Anterior cingulate cortex (tissue), 58 donors: ENCODE results near the gene TRIM45.
"Not testable (repeated sequence)": the region's sequence is repeated elsewhere in the genome, so short reads cannot be mapped to it uniquely, and the experiment has no call there.

ENCODE experiments used
- DNase-seq, 58 donors: peaks; one replicate each; lab custom pipeline; 2025; lab: John Stamatoyannopoulos, UW

TRIM45 gene

DNA sequence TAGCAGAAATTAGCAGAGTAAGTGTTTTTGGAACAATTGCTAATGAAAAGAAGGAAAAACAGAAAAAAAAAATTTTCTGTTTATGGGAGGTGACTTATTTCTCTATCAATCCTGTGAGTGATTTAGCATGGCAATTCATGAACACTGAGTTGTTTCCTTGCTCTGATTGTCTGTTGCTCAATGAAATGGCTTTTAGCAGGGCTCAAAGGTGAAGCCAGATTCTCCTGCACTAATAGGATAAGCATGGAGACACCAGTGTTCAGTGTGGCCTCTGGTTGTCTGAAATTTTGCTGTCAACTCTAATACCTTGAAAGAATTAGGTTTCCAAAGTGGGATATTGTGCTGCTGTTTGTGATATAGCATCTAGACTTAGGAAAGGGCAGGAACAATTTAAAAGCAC lies 15.8 kb downstream of the TRIM45 start:
- DNase-seq = no peak

- no peak for DNase-seq
Observed at GRCh38 chr1:117104986-117105385, 16.6 kb downstream of the TRIM45 start.

- DNase-seq = not testable (repeated sequence)
Observed at GRCh38 chr1:117101858-117102257, 19.7 kb downstream of the TRIM45 start.

DNA sequence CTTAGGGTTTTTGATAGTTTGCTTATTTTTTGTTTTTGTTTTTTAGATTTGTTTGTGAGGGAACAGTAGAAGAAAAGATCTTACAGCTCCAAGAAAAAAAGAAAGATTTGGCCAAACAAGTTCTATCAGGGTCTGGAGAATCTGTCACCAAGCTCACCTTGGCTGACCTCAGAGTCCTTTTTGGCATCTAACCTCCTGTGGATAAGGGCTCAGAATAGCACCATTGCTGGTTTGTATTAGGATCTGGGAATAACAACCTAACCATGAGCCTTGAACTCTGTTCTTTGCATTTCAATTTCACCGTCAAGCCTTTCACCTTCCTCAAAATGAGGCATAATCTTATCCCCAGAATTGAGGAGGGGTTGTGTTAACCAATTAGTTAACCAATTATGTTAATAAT lies 20.2 kb downstream of the TRIM45 start:
- DNase-seq = no peak

GRCh38 chr1:117098287-117098890 lies 23.2 kb downstream of the TRIM45 start:
- no peak for DNase-seq

DNA sequence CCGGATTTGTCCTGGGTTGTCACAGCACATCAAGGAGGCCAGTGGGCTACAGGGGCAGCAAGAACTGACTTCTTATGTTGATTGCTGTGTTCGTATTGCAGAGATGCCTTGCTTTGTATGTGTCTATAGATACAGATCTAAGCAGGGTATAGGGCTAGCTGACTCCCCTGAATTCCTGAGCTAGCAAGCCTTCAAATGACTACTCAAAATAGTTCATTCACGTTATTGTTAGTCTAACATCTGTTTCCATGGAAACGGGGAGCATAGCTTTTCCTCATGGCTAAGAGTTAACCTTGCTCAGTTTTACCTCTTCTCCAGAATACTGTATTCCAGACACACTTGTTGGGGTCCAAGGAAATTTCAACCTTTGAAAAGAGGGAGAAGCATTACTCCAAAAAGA lies 24.1 kb downstream of the TRIM45 start:
- peak in 3 of 58 donors; percentile 3 to 25 (median 9) for DNase-seq

GRCh38 chr1:117096951-117097408 lies 24.6 kb downstream of the TRIM45 start:
- DNase-seq = no peak

DNA sequence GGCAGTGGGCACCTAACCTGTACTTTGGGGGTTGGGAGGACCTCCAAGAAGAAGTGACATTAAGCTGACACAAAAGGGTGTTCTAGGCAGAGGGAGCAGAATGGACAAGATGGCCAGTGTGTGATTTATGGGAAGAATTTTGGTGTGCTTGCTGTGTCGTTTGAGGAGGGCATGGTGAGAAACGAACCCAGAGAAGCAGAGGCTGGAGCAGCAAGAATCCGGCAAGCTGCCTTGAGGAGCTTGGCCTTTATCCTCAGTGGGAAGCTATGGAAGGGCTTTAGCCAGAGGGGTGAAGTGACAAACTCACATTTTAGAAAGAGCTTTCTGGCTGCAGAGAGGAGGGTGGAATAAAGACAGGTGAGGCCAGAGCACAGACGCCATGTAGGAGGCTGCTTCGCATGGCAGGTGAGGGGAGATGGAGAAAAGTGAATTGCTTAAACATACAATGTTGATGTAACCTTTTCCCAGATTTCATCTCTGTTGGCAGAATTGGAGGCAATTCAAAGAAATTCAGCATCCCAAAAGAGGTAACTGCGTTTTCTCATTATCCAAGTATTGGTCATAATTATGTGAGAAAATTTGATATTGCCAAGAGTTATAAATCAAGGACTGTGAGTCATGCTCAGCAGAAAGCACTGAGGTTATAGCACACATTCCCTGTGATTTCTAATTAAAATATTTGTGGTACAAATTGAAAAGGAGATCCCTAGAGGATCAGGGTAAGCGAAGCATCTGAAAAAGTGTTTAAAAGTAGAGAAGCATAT lies 26.5 kb downstream of the TRIM45 start:
- DNase-seq = no peak

DNA sequence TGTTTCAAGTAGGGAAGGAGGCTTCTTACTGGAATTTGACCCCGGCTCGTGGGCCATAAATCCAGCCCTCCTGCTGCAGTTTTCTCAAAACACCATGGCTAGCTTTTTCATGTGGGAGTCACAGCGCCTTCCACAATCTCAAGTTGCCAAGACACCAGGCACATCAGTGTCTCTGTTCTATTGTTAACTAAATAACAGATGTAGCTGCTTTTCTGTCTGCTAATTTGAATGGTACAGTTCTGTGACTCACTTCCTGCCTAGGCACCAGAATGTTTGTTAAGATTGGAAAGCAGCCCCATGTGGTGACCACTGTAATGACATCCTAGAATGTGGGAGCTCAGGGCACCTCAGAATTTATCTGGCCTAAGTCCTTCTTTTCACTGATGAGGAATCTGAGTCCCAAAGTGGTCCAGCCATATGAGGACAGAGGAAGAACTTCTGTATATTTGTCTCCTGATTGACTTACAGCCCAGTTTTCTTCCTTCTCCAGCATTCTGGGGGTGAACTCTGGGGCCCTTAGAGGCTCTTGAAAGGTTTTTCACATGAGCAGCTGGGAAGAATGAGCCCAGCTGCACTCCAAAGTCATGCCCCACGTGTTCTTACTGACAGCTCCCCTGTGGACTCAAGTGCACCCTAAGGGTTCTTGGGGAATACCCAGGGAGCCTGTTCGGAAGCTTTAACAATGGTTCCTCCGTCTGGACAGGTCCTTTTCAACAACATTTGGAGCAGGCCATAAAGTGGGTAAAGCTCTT lies 27.5 kb downstream of the TRIM45 start:
- DNase-seq = peak in 9 of 58 donors; percentile 5 to 57 (median 10)

DNA sequence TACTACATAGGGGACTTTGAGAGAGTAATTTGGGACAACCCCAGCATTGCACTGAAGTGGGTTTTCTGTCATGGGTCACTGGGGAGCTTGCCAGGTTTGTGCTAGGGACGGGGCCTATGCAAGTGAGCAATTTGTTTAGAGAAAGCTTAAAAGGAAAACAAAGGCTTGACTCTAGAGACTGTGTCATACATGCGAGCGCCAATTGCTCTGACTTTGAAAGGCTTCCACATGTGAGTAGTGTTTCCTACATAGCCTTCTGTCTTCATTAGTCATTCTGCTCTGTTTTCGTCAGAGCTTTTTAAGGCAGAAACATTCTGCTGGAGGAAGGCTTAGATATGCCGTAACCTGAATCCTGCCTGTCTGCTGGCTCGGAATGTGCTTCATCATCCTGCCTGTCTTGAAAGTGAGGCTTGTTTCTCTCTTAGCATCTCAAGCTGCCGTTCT lies 28.4 kb downstream of the TRIM45 start:
- DNase-seq = peak in 28 of 58 donors; percentile 3 to 77 (median 26)

DNA sequence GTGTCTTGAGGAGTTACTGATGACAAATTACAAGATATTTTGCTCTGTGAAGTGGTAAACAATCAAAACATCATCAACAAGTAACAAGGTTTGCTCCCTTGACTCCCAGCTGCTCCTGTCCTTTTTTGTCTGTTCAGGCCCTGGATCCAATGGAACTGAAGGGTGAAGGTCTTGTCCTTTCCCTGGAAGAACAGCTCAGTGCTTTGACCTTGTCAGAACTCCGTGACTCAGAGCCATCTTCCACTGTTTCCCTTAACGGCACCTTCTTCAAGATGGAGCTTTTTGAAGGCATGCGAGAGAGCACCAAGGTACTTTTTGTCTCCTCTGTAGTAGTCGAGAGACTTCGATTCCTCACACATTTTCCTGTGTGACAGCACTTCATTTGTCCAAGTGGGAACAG lies 29.0 kb downstream of the TRIM45 start:
- DNase-seq = no peak

DNA sequence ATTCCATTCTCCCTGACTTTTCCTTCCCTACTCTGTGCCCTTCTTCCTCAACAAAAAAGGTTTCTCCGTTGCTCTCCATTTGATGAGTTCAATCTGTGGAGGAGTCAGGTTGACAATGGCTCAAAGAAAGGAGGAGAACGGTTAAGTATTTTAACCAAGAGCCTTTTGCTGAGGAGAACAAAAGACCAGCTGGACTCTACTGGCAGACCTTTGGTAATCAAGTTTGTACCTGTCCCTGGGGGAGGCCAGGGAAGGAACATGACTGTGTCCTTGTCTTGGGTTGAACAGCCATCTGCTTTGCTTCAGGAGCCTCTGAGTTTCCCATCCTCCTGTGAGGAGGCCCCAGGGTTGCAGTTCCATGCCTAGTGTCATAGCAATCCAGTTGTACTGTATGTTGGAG lies 31.6 kb downstream of the TRIM45 start:
- no peak for DNase-seq

GRCh38 chr1:117087686-117088085 lies 33.9 kb downstream of the TRIM45 start:
- no peak for DNase-seq

DNA sequence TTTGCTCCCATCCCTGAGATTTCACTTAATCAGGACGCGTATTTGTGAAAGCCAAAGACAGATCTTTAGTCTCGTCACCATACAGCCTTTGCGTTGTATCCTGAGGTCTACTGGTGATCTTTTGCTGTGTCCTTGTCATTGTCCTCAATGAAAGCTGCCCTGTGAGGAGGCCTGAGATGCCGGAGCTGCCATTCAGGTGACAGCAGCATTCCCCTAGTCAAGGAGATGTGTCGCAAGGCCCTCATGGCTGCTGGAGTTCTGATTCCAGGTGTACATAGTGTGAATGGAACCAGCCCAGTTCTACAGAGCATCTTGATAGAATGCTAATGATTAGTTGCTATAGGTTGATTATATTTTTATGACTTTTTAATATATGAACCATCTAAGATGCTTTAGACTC lies 37.3 kb downstream of the TRIM45 start:
- no peak for DNase-seq

- DNase-seq = no peak
Observed at GRCh38 chr1:117079737-117080136, 41.8 kb downstream of the TRIM45 start.

- no peak for DNase-seq
Observed at GRCh38 chr1:117077267-117077666, 44.3 kb downstream of the TRIM45 start.

- DNase-seq = no peak
Observed at GRCh38 chr1:117076648-117077047, 44.9 kb downstream of the TRIM45 start.

DNA sequence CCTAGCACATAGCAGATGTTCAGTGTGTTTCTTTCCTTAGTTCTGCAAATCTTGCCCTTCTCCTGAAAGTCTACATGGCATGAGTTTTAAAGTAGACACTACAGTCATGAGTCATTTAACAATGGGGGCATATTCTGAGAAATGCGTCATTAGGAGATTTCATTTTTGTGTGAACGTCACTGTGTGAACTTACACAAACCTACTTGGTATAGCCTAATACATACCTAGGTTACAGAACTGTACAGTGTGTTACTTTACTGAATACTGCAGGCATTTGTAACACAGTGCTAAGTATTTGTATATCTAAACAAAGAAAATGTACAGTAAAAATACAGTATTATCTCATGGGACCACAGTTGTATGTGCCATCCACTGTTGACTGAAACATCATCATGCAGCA lies 51.4 kb downstream of the TRIM45 start:
- DNase-seq = no peak

DNA sequence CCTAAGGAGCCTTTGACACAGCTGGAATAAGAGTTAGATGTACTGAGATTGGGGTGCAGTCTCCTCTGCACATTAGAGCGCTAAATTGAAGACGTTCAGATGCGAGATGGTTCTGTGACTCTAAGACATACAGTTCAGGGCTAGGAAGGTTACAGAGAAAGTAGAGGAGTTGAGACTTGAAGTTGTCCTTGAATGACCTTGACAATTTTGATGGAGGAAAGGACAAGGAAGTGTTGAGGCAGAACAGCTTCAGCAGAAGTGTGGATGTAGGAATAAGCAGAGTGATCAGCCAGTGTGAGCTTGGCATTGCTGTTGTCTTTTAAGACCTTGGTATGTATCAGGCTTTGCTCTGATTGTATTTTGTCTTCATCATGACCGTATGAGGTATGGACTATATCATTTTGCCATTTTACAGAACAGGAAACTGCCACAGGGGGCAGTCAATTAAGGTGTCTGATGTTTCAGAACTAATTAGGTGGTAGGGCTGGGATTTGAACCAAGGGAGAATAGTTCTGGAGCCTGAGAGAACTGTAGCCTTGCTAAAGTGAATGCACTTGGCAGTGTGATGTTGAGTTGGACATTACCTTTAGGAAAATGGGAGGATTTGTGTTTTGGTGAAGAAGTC lies 52.2 kb downstream of the TRIM45 start:
- no peak for DNase-seq

DNA sequence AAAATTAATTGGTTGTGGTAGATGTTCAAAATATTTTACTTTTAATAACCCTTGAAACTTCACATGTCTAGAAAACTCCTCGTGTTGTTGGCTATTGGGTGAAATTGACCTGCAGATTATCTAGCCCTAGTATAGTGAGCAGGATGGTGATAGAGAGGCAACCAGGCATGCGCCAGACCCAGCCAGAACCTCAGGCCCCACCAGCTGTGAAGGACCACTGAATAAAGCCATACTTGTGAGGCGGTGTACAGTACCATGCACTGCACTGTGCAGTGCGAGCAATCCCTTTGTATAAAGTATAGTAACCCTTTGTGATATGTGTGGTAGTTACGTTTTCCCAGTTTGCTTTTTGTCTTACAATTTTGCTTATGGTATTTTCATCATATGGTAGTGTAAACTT lies 53.0 kb downstream of the TRIM45 start:
- DNase-seq = peak in 7 of 58 donors; percentile 7 to 36 (median 14)
